ENCODE results near the gene CCDC106. TPM values are rescaled to one million over a fixed set of nuclear protein-coding genes. Genes with fewer than 3 reads are reported as not detected.
A peak's percentile ranks its signal among the peaks of the same experiment; 100 is the strongest.

CCDC106 gene
- total RNA-seq, 1 experiment from 2014 or later: 2.3 TPM

GRCh38 chr19:55666343-55667005 is 18.5 kb downstream of the CCDC106 start:
- no peak for DNase-seq (ENCODE audit: extremely low read depth, low read depth)

GRCh38 chr19:55667006-55667381 is 19.0 kb downstream of the CCDC106 start:
- no peak for DNase-seq (ENCODE audit: extremely low read depth, low read depth)

GRCh38 chr19:55667511-55667910 is 19.5 kb downstream of the CCDC106 start:
- DNase-seq (ENCODE audit: extremely low read depth, low read depth): no peak

- DNase-seq (ENCODE audit: extremely low read depth, low read depth): no peak
These were observed 19.9 kb downstream of the CCDC106 start for GRCh38 chr19:55667958-55668357.

- DNase-seq (ENCODE audit: extremely low read depth, low read depth): no peak
These were observed 20.8 kb downstream of the CCDC106 start for GRCh38 chr19:55668603-55669348.

- no peak for DNase-seq (ENCODE audit: extremely low read depth, low read depth)
These were observed 21.6 kb downstream of the CCDC106 start for GRCh38 chr19:55669418-55670279.

- no peak for DNase-seq (ENCODE audit: extremely low read depth, low read depth)
These were observed 22.5 kb downstream of the CCDC106 start for GRCh38 chr19:55670280-55671053.

GRCh38 chr19:55671054-55671378 is 23.0 kb downstream of the CCDC106 start:
- no peak for DNase-seq (ENCODE audit: extremely low read depth, low read depth)

- DNase-seq (ENCODE audit: extremely low read depth, low read depth): no peak
These were observed 24.4 kb downstream of the CCDC106 start for GRCh38 chr19:55672418-55672817.

- DNase-seq (ENCODE audit: extremely low read depth, low read depth): no peak
These were observed 25.5 kb downstream of the CCDC106 start for GRCh38 chr19:55673465-55673864.

- no peak for DNase-seq (ENCODE audit: extremely low read depth, low read depth)
These were observed 25.9 kb downstream of the CCDC106 start for GRCh38 chr19:55673889-55674288.

- DNase-seq (ENCODE audit: extremely low read depth, low read depth): no peak
These were observed 26.4 kb downstream of the CCDC106 start for GRCh38 chr19:55674459-55674840.

GRCh38 chr19:55674841-55675660 is 27.0 kb downstream of the CCDC106 start, which contains the start of gene EPN1:
TSS of gene EPN1 (plus strand) at chr19:55675226. CDS start at chr19:55678628, 3,402 bp downstream.
- peak; percentile 93 for DNase-seq (ENCODE audit: extremely low read depth, low read depth)

GRCh38 chr19:55675661-55676354 is 27.8 kb downstream of the CCDC106 start:
- no peak for DNase-seq (ENCODE audit: extremely low read depth, low read depth)

GRCh38 chr19:55676383-55676782 is 28.4 kb downstream of the CCDC106 start:
- no peak for DNase-seq (ENCODE audit: extremely low read depth, low read depth)

- DNase-seq (ENCODE audit: extremely low read depth, low read depth): no peak
These were observed 29.0 kb downstream of the CCDC106 start for GRCh38 chr19:55676889-55677505.

- DNase-seq (ENCODE audit: extremely low read depth, low read depth): no peak
These were observed 29.6 kb downstream of the CCDC106 start for GRCh38 chr19:55677572-55678028.

- DNase-seq (ENCODE audit: extremely low read depth, low read depth): no peak
These were observed 30.2 kb downstream of the CCDC106 start for GRCh38 chr19:55678121-55678671.
